Lower lobe of right lung (tissue), 2 donors: ENCODE data around the gene LIN28B. TPM values are rescaled to one million over a fixed set of nuclear protein-coding genes. Genes with fewer than 3 reads are reported as not detected.

ENCODE experiments used
- ATAC-seq, 2 donors: fragments of 200-7000 bp; cut with Tn5 transposase; one replicate each; pipeline ENCODE4 v1.9.1; 2020 to 2022; ENCODE audit warnings: mild to moderate bottlenecking in 2 of 2, moderate library complexity in 2 of 2
- DNase-seq: peaks from one replicate; pipeline ENCODE4 v3.0.0-alpha.2; 2020
- H3K27ac ChIP-seq: fragments of 200-600 bp; one replicate; pipeline ENCODE4 v1.8.0; 2022
- H3K27me3 ChIP-seq: fragments of 200-600 bp; one replicate; pipeline ENCODE4 v1.8.0; 2022; ENCODE audit warnings: low read depth
- H3K36me3 ChIP-seq: fragments of 200-600 bp; one replicate; pipeline ENCODE4 v1.8.0; 2022; ENCODE audit warnings: mild to moderate bottlenecking
- H3K4me1 ChIP-seq: fragments of 200-600 bp; one replicate; pipeline ENCODE4 v1.8.0; 2022
- H3K4me3 ChIP-seq: fragments of 200-600 bp; one replicate; pipeline ENCODE4 v1.8.0; 2022; ENCODE audit warnings: mild to moderate bottlenecking
- H3K9me3 ChIP-seq: fragments of 200-600 bp; one replicate; pipeline ENCODE4 v1.8.0; 2022
- intact Hi-C: fragments of 100-400 bp; cut with DNase I; formaldehyde crosslinking; loops from one replicate; pipeline ENCODE4 v1.11.0; 2022
- total RNA-seq: library from RNA; stranded (reverse); fragmentation: NEBNext Ultra II Directional; extraction: Animal tissue kit (Norgen Biotek cat#: 25700); gene quantifications from one replicate; pipeline ENCODE4 v1.2.1, GENCODE V29; 2021
- TF ChIP-seq, protein P1 (sequence below): fragments of 200-600 bp; IDR thresholded peaks from one replicate; pipeline ENCODE4 v1.8.0; 2022; ENCODE audit warnings: antibody characterized with exemption, mild to moderate bottlenecking
- donor health status: DM: no; HTN: yes; CAD: no; lungs with severe emphysema.

The LIN28B gene
- total RNA-seq, 1 donor from 2014 or later: not detected

DNA sequence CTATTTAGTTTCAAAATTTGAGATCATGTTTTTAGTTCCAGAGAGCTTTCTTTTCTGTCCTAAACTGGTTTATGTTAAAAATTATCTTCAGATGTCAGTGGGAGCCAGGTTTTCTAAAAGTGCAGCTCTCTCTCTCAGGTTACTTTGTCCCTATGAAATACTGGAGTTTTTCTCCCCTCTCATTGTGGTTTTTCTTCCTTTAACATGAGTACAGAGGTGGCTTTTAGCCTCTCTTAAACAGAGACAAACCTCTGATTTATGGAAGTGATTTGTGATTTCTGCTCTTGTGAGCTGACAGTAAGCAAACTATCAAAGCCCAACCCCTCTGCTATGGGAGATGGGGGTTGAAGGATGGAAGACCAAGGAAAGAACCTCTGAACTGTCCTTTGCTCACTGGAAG is 85.7 kb downstream of the LIN28B start:
- intact Hi-C loops: no loop called here
- Histone ChIP-seq H3K36me3 (no peaks in the 10 kb centered on the region), H3K4me3 (no peak overlapping the region), H3K9me3 (no peaks in the 10 kb centered on the region), H3K27me3 (no peaks in the 10 kb centered on the region), H3K4me1 (no peaks in the 10 kb centered on the region), H3K27ac (no peak overlapping the region)
- TF ChIP-seq, protein P1, sequence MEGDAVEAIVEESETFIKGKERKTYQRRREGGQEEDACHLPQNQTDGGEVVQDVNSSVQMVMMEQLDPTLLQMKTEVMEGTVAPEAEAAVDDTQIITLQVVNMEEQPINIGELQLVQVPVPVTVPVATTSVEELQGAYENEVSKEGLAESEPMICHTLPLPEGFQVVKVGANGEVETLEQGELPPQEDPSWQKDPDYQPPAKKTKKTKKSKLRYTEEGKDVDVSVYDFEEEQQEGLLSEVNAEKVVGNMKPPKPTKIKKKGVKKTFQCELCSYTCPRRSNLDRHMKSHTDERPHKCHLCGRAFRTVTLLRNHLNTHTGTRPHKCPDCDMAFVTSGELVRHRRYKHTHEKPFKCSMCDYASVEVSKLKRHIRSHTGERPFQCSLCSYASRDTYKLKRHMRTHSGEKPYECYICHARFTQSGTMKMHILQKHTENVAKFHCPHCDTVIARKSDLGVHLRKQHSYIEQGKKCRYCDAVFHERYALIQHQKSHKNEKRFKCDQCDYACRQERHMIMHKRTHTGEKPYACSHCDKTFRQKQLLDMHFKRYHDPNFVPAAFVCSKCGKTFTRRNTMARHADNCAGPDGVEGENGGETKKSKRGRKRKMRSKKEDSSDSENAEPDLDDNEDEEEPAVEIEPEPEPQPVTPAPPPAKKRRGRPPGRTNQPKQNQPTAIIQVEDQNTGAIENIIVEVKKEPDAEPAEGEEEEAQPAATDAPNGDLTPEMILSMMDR: no peak
- ATAC-seq (no peak), DNase-seq (no peak)

DNA sequence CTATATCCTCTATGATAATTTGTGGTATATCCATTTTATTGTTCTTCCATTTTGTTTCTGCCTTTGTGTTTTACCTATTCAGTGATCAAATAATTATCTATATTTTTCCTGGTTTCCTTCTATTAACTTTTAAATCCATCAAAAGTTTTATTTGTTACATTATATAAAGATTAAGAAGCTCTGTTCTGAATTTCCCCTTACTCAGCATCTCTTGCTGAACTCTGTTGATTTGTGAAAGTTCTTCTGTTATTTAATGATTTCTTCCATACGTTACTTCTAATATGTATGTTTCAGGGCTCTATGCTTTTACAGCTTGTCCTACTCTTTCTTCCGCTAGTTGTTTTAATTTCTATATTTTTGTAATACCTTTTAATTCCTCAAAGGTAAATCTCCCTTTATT is 87.1 kb downstream of the LIN28B start:
- Histone ChIP-seq H3K9me3 (no peaks in the 10 kb centered on the region), H3K36me3 (no peaks in the 10 kb centered on the region), H3K4me1 (no peaks in the 10 kb centered on the region), H3K4me3 (no peak overlapping the region), H3K27ac (no peak overlapping the region), H3K27me3 (no peaks in the 10 kb centered on the region)
- ATAC-seq (no peak), DNase-seq (no peak)
- intact Hi-C loops: no loop called here
- TF ChIP-seq, protein P1: no peak

DNA sequence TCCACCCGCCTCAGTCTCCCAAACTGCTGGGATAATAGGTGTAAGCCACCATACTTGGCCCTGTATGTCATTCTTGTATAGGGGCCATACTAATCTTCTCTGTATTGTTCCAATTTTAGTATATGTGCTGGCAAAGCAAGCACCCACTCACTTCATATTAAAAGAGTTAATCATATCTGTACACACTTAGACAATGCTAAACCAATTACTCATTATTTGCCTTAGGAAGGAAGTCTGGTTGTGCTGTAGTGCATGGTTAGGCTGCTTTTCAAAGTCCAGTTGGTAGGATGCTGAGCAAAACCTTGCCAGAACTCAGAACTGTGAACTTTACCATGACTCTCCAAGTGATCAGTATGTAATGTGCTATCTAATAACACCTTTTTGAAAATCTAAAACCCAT is 88.6 kb downstream of the LIN28B start:
- intact Hi-C loops: no loop called here

DNA sequence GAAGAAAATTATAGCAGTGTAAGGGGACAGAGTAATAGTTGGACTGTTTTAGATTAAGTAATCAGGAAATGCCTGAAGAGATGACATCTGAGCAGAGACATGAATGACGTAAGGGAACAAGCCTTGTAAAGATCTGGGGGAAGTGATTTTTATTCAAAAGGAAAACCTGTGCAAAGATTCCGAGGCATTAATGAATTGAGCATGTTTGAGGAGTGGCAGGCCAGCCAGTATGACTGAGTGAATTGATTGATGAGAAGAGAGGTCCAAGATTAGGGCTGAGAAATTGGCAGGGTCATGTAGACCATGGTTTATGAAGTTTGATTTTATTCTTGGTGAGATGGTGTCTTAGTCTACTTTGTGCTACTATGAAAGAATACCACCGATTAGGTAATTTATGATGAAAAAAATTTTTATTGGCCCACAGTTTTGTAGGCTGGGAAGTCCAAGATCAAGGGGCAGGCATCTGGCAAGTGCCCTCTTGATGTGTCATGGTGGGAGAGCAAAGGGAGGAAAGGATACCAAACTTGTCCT is 95.1 kb downstream of the LIN28B start:
- ATAC-seq: no peak
- H3K36me3 ChIP-seq: no peaks in the 10 kb centered on the region
- intact Hi-C loops: no loop called here

More for the DNA sequence above, 88.6 kb downstream of the LIN28B start:
- no peaks in the 10 kb centered on the region for H3K9me3 ChIP-seq
- H3K27me3 ChIP-seq: no peaks in the 10 kb centered on the region
- no peak for ATAC-seq
- H3K4me3 ChIP-seq: no peak overlapping the region
- DNase-seq: no peak
- no peak overlapping the region for H3K27ac ChIP-seq
- no peaks in the 10 kb centered on the region for H3K36me3 ChIP-seq
- TF ChIP-seq, protein P1: no peak
- H3K4me1 ChIP-seq: no peaks in the 10 kb centered on the region

DNA sequence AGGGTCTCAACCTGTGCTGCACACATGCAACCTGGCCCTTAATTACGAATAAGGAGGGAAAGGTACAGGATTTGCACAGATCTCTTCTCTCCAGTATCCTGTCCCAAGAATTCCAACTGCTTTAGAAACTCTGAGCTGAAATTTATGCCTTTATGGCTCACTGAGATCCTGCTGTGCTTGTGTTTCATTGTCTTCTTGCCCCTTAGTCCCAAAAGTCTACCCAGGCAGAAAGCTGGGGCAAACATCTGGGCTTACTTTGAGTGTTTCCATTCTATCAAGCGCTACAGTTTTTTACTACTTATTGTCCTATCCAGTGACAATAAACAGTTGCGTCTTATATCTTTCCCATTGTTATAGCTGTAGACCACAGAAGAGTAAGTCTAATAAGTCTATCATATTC is 99.7 kb downstream of the LIN28B start:
- no peak for ATAC-seq
- H3K4me1 ChIP-seq: no peaks in the 10 kb centered on the region
- intact Hi-C loops: no loop called here
- DNase-seq: no peak
- no peaks in the 10 kb centered on the region for H3K27me3 ChIP-seq
- H3K36me3 ChIP-seq: no peaks in the 10 kb centered on the region
- H3K9me3 ChIP-seq: no peaks in the 10 kb centered on the region
- TF ChIP-seq, protein P1: no peak
- H3K4me3 ChIP-seq: no peak overlapping the region
- no peak overlapping the region for H3K27ac ChIP-seq

More for the DNA sequence above, 95.1 kb downstream of the LIN28B start:
- Histone ChIP-seq H3K9me3 (no peaks in the 10 kb centered on the region), H3K27me3 (no peaks in the 10 kb centered on the region), H3K4me1 (no peaks in the 10 kb centered on the region), H3K4me3 (no peak overlapping the region), H3K27ac (no peak overlapping the region)
- TF ChIP-seq, protein P1: no peak
- no peak for DNase-seq
